Measurements from ENCODE around the gene MYO1A. TPM values are rescaled to one million over a fixed set of nuclear protein-coding genes. Genes with fewer than 3 reads are reported as not detected.

MYO1A gene
- total RNA-seq, 6 donors from 2014 or later = under 0.01 to 6.2 (median 0.67) TPM; not detected in 1

- H3K9me3 ChIP-seq = no peaks in the 10 kb centered on the region
- no peak overlapping the region for H3K4me3 ChIP-seq
- H3K36me3 ChIP-seq = no peaks in the 10 kb centered on the region
- TF ChIP-seq CTCF (IDR thresholded peaks at IDR 0.05) (no peak), POLR2AphosphoS5 (IDR thresholded peaks at IDR 0.05) (no peak), EP300 (IDR thresholded peaks at IDR 0.05) (no peak), POLR2A (IDR thresholded peaks at IDR 0.05) (no peak)
- DNase-seq = no peak
- ATAC-seq (ENCODE audit: low FRiP score in 2 of 2) = no peak
- H3K4me1 ChIP-seq = peaks cover 0 to 8% (median 3%) of the 10 kb centered on the region in 4 donors
- no peak overlapping the region for H3K27ac ChIP-seq
- H3K27me3 ChIP-seq = no peaks in the 10 kb centered on the region
- 95 to 100% methylated on average over 2 of the region's 2 CpGs for WGBS, 2 donors
These were observed 7.2 kb downstream of the MYO1A start for GRCh38 chr12:57042695-57043094.

- Histone ChIP-seq H3K4me1 (no peaks in the 10 kb centered on the region), H3K36me3 (no peaks in the 10 kb centered on the region), H3K9me3 (no peaks in the 10 kb centered on the region), H3K4me3 (no peak overlapping the region), H3K27ac (no peak overlapping the region), H3K27me3 (no peaks in the 10 kb centered on the region)
- DNase-seq (no peak), ATAC-seq (ENCODE audit: low FRiP score in 2 of 2) (no peak)
- TF ChIP-seq POLR2A (IDR thresholded peaks at IDR 0.05) = no peak
- TF ChIP-seq POLR2AphosphoS5 (IDR thresholded peaks at IDR 0.05) = no peak
- no peak for TF ChIP-seq CTCF (IDR thresholded peaks at IDR 0.05)
- no peak for TF ChIP-seq EP300 (IDR thresholded peaks at IDR 0.05)
- 53 to 59% methylated on average over 2 of the region's 2 CpGs for WGBS, 2 donors
These were observed 9.2 kb downstream of the MYO1A start for GRCh38 chr12:57040750-57041149.

- no peaks in the 10 kb centered on the region for H3K9me3 ChIP-seq
- no peak for DNase-seq
- ATAC-seq (ENCODE audit: low FRiP score in 2 of 2) = no peak
- no peak overlapping the region for H3K4me3 ChIP-seq
- H3K4me1 ChIP-seq = no peaks in the 10 kb centered on the region
- WGBS, 2 donors = 92% methylated on average over 4 of the region's 4 CpGs
- no peaks in the 10 kb centered on the region for H3K36me3 ChIP-seq
- H3K27ac ChIP-seq = no peak overlapping the region
- TF ChIP-seq POLR2AphosphoS5 (IDR thresholded peaks at IDR 0.05) (no peak), EP300 (IDR thresholded peaks at IDR 0.05) (no peak), CTCF (IDR thresholded peaks at IDR 0.05) (no peak), POLR2A (IDR thresholded peaks at IDR 0.05) (no peak)
- H3K27me3 ChIP-seq = no peaks in the 10 kb centered on the region
These were observed 9.7 kb downstream of the MYO1A start for GRCh38 chr12:57040211-57040610.

GRCh38 chr12:57039016-57039798 is 10.7 kb downstream of the MYO1A start:
- no peak overlapping the region for H3K27ac ChIP-seq
- H3K4me3 ChIP-seq = no peak overlapping the region
- H3K9me3 ChIP-seq = no peaks in the 10 kb centered on the region
- no peak for DNase-seq
- 76 to 78% methylated on average over 9 of the region's 9 CpGs for WGBS, 2 donors
- ATAC-seq (ENCODE audit: low FRiP score in 2 of 2) = no peak
- H3K4me1 ChIP-seq = no peaks in the 10 kb centered on the region
- H3K36me3 ChIP-seq = no peaks in the 10 kb centered on the region
- TF ChIP-seq CTCF (IDR thresholded peaks at IDR 0.05) (no peak), POLR2A (IDR thresholded peaks at IDR 0.05) (no peak), EP300 (IDR thresholded peaks at IDR 0.05) (no peak), POLR2AphosphoS5 (IDR thresholded peaks at IDR 0.05) (no peak)
- no peaks in the 10 kb centered on the region for H3K27me3 ChIP-seq

- ATAC-seq (ENCODE audit: low FRiP score in 2 of 2) = no peak
These were observed 12.7 kb downstream of the MYO1A start for GRCh38 chr12:57037264-57037663.

More at GRCh38 chr12:57037264-57037663, 12.7 kb downstream of the MYO1A start:
- Histone ChIP-seq H3K27ac (no peak overlapping the region), H3K9me3 (no peaks in the 10 kb centered on the region), H3K4me3 (no peak overlapping the region), H3K36me3 (no peaks in the 10 kb centered on the region), H3K4me1 (no peaks in the 10 kb centered on the region), H3K27me3 (no peaks in the 10 kb centered on the region)
- DNase-seq = no peak
- no peak for TF ChIP-seq POLR2A (IDR thresholded peaks at IDR 0.05)
- TF ChIP-seq EP300 (IDR thresholded peaks at IDR 0.05) = no peak
- no peak for TF ChIP-seq CTCF (IDR thresholded peaks at IDR 0.05)
- WGBS, 2 donors = 70 to 87% methylated on average over 3 of the region's 3 CpGs
